RWPE2 (cell line): ENCODE data around the gene CEBPZOS.

ENCODE experiments used
- ATAC-seq: fragments of 200-7000 bp; cut with Tn5 transposase; 3 replicates; pipeline ENCODE4 v1.9.1; 2021; ENCODE audit warnings: low read depth
- DNase-seq: peaks from one replicate; pipeline ENCODE4 v3.0.0-alpha.2; 2020; ENCODE audit warnings: low spot score
- H3K27ac ChIP-seq: fragments of 450-650 bp; 2 replicates; pipeline ENCODE4 v1.5.1; 2017; ENCODE audit warnings: mild to moderate bottlenecking; ENCODE audit not compliant: poor library complexity, severe bottlenecking
- H3K27me3 ChIP-seq: fragments of 250-450 bp; sonication (Bioruptor Pico); 2 replicates; pipeline ENCODE4 v1.5.1; 2021; ENCODE audit warnings: mild to moderate bottlenecking, moderate library complexity; ENCODE audit not compliant: insufficient read depth, poor library complexity, severe bottlenecking
- H3K36me3 ChIP-seq: fragments of 250-450 bp; sonication (Bioruptor Pico); 2 replicates; pipeline ENCODE4 v1.5.1; 2020; ENCODE audit warnings: low read depth, mild to moderate bottlenecking, moderate library complexity
- H3K4me1 ChIP-seq: fragments of 250-450 bp; sonication (Bioruptor Pico); 2 replicates; pipeline ENCODE4 v1.5.1; 2021; ENCODE audit warnings: mild to moderate bottlenecking, moderate library complexity; ENCODE audit not compliant: insufficient read depth, poor library complexity, severe bottlenecking
- H3K4me3 ChIP-seq: fragments of 250-450 bp; sonication (Bioruptor Pico); 2 replicates; pipeline ENCODE4 v1.5.1; 2021; ENCODE audit warnings: mild to moderate bottlenecking, moderate library complexity; ENCODE audit not compliant: severe bottlenecking
- H3K9me3 ChIP-seq: fragments of 250-450 bp; sonication (Bioruptor Pico); 2 replicates; pipeline ENCODE4 v1.5.1; 2021; ENCODE audit warnings: mild to moderate bottlenecking, moderate library complexity; ENCODE audit not compliant: severe bottlenecking
- TF ChIP-seq, protein P1 (sequence below): fragments of 450-650 bp; IDR thresholded peaks from one replicate; pipeline ENCODE4 v1.5.1; 2017; ENCODE audit warnings: mild to moderate bottlenecking, moderate library complexity; ENCODE audit not compliant: poor library complexity, severe bottlenecking

Gene CEBPZOS

DNA sequence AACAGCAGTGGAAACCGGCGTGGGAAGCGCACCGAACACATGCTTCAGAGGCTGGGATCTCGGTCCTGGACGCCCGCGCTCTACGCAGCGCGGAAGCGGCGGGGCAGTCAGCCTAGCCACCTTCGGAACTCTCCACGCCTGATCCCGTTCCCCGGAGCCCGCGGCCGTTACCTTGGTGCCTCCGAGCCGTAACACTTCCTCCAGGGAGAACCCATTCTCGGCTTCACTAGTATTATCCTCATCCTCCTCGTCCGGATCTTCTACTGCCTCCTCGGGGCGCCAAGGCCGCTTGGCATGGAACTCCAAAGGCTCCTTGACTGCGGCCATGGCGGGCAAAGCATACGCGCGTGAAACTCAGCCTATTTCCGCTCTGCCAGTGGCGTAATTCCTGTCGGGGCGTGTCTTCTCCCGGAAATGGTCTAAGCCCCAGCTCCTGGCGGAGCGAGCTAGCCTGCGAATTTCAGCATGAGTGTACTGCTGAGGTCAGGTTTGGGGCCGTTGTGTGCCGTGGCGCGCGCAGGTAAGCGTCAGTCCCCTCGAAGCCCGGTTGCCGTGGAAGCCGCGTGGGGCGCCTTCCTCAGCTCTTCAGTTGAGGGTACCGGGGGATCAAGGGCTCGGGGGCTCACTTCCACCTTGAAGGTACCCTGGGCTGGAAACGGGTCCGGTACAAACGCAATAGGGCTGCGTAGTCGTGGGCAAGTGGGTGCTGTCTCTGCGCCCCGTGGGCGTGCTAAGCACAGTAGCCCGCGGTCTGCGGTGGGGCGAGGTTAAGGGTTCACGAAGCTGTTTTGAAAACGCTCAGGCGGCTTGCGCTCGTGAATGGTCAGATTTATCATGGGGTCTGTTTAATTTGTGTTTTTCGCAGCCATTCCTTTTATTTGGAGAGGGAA lies 35.2 kb downstream of the CEBPZOS start, which contains the start of the genes CEBPZ and NDUFAF7:
Gene CEBPZ (minus strand): TSS at position 356 of the 890 bp plus-strand sequence. CDS start 29 bp downstream, at position 327.
Gene NDUFAF7 (plus strand): TSS at position 418 of the 890 bp plus-strand sequence. CDS start 48 bp downstream, at position 466.
- ATAC-seq (peak; percentile 95), DNase-seq (peak; percentile 84)
- no peaks in the 10 kb centered on the region for H3K27me3 ChIP-seq
- no peaks in the 10 kb centered on the region for H3K9me3 ChIP-seq
- peaks cover 11% of the 10 kb centered on the region for H3K4me1 ChIP-seq
- TF ChIP-seq, protein P1, sequence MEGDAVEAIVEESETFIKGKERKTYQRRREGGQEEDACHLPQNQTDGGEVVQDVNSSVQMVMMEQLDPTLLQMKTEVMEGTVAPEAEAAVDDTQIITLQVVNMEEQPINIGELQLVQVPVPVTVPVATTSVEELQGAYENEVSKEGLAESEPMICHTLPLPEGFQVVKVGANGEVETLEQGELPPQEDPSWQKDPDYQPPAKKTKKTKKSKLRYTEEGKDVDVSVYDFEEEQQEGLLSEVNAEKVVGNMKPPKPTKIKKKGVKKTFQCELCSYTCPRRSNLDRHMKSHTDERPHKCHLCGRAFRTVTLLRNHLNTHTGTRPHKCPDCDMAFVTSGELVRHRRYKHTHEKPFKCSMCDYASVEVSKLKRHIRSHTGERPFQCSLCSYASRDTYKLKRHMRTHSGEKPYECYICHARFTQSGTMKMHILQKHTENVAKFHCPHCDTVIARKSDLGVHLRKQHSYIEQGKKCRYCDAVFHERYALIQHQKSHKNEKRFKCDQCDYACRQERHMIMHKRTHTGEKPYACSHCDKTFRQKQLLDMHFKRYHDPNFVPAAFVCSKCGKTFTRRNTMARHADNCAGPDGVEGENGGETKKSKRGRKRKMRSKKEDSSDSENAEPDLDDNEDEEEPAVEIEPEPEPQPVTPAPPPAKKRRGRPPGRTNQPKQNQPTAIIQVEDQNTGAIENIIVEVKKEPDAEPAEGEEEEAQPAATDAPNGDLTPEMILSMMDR, result no peak
- peak within 1 kb of the TSS; percentile 77 for H3K4me3 ChIP-seq
- peaks cover 56% of the 10 kb centered on the region for H3K36me3 ChIP-seq
- H3K27ac ChIP-seq, result peak within 1 kb of the TSS; percentile 66

DNA sequence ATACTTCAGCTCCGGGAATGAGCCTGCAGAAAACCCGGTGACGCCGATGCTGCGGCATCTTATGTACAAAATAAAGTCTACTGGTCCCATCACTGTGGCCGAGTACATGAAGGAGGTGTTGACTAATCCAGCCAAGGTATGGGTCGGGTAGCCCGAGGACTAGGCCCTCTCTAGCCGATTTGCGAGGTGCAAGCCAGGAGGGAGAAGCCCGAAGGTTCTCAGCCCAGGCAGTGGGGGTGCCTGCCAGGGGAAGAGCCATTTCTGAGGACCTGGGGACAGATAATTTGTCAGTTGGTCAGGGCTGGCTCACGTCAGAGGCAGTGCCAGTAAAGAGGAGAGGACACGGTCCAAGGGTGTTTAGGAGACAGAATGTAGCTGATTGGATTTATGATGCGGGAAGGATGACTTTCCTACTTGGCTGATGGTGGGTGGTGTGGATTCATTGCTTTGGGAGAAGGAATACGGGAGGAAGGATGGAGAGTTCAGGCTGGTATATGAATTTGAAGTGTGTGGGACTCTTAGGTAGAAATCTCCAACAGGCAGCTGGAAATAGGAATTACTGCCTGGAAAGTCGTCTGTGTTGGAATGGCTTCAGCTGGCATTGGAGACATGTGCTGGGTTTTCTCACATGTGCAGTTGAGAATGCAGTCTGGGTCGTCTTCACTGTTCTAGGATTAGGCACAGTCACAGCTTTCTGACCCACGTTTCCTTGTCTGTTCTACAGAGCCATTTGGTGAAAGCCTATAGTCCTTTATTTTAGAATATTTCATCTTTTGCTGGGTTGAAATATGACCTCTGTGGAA lies 36.0 kb downstream of the CEBPZOS start:
- peaks cover 54% of the 10 kb centered on the region for H3K36me3 ChIP-seq
- H3K4me3 ChIP-seq, result peak overlapping the region; percentile 77
- ATAC-seq, result peak; percentile 25; the same call in 2 of the 3 replicates
- H3K9me3 ChIP-seq, result no peaks in the 10 kb centered on the region
- H3K4me1 ChIP-seq, result peaks cover 11% of the 10 kb centered on the region
- peak overlapping the region; percentile 66 for H3K27ac ChIP-seq
- TF ChIP-seq, protein P1, result no peak
- H3K27me3 ChIP-seq, result no peaks in the 10 kb centered on the region
- no peak for DNase-seq

DNA sequence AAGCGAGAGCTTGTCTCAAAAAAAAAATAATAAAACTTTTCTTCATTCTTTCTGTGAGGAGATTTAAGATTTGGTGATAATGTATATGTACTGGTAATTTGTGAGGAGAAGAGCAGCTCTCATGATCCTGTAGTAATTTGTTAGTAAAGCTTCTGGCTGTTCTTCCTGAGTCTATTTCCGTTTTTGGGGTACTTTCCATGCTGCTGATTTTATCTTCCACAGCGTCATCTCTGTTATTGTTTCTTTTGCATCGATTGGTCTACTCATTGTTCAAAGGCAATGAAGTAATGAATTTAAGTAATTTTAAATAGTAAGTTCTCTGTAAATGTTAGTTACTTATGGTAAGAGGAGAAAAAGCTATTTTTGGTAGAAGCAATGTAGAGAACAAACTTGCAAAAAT lies 47.1 kb downstream of the CEBPZOS start:
- no peak overlapping the region for H3K4me3 ChIP-seq
- peaks cover 84% of the 10 kb centered on the region for H3K36me3 ChIP-seq
- TF ChIP-seq, protein P1, result no peak
- H3K4me1 ChIP-seq, result no peaks in the 10 kb centered on the region
- no peak for DNase-seq
- H3K27ac ChIP-seq, result no peak overlapping the region
- no peaks in the 10 kb centered on the region for H3K27me3 ChIP-seq
- no peak for ATAC-seq
- no peaks in the 10 kb centered on the region for H3K9me3 ChIP-seq

DNA sequence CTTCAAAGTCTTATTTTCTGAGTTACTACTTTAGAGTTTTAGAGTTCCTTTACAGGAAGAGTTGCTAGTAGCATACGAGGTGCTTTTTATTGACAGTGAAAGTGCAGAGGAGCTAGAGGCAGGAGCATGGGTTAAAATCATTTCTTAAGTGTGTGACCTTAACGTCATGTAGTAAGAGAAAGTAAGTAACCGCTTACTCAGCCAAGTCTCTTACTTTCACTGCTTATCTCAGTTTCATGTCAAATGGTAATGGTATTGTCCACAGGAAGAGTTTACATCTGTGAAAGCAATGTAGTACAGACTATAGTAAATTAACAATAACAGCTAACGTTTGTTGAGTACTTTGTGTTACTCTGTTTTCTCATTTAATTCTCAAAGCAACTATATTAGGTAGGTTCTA lies 47.7 kb downstream of the CEBPZOS start:
- Histone ChIP-seq H3K36me3 (peaks cover 86% of the 10 kb centered on the region), H3K4me3 (no peak overlapping the region), H3K27me3 (no peaks in the 10 kb centered on the region), H3K4me1 (no peaks in the 10 kb centered on the region), H3K9me3 (no peaks in the 10 kb centered on the region), H3K27ac (no peak overlapping the region)
- ATAC-seq, result no peak
- DNase-seq, result no peak
- TF ChIP-seq, protein P1, result no peak
